Amygdala (tissue), 56 donors: ENCODE results near the gene LPAR1.
A peak's percentile ranks its signal among the peaks of the same experiment; 100 is the strongest.

Experiments used
- DNase-seq, 56 donors: peaks; one replicate each; lab custom pipeline; 2025; lab: John Stamatoyannopoulos, UW

Gene LPAR1

GRCh38 chr9:111037708-111038330 lies 451 bp downstream of the LPAR1 start:
- DNase-seq: peak in 19 of 56 donors; percentile 5 to 69 (median 40)

- DNase-seq: peak in 5 of 56 donors; percentile 11 to 48 (median 32)
Measured at GRCh38 chr9:111037356-111037707, 938 bp downstream of the LPAR1 start.

- no peak for DNase-seq
Measured at GRCh38 chr9:111036946-111037345, 1.3 kb downstream of the LPAR1 start.

- peak in 49 of 56 donors; percentile 3 to 83 (median 49) for DNase-seq
Measured at GRCh38 chr9:111036429-111036789, 1.9 kb downstream of the LPAR1 start.

- DNase-seq: no peak
Measured at GRCh38 chr9:111035543-111036428, 2.5 kb downstream of the LPAR1 start.

GRCh38 chr9:111034898-111035539 lies 3.3 kb downstream of the LPAR1 start:
- peak in 2 of 56 donors; percentile 11 to 23 for DNase-seq

GRCh38 chr9:111034170-111034897 lies 3.9 kb downstream of the LPAR1 start:
- no peak for DNase-seq

GRCh38 chr9:111030492-111030891 lies 7.8 kb downstream of the LPAR1 start:
- DNase-seq: no peak

- DNase-seq: no peak
Measured at GRCh38 chr9:111029260-111029659, 9.0 kb downstream of the LPAR1 start.

- no peak for DNase-seq
Measured at GRCh38 chr9:111027798-111028197, 10.5 kb downstream of the LPAR1 start.

- no peak for DNase-seq
Measured at GRCh38 chr9:111023128-111023527, 15.1 kb downstream of the LPAR1 start.

GRCh38 chr9:111020594-111020993 lies 17.7 kb downstream of the LPAR1 start:
- DNase-seq: no peak

GRCh38 chr9:111016426-111017045 lies 21.7 kb downstream of the LPAR1 start:
- DNase-seq: no peak

GRCh38 chr9:111016016-111016415 lies 22.3 kb downstream of the LPAR1 start:
- DNase-seq: no peak

- no peak for DNase-seq
Measured at GRCh38 chr9:111013707-111014106, 24.6 kb downstream of the LPAR1 start.

- DNase-seq: no peak
Measured at GRCh38 chr9:111013250-111013649, 25.0 kb downstream of the LPAR1 start.

- no peak for DNase-seq
Measured at GRCh38 chr9:111008158-111009075, 29.9 kb downstream of the LPAR1 start.

- DNase-seq: no peak
Measured at GRCh38 chr9:111005746-111006470, 32.4 kb downstream of the LPAR1 start.

- no peak for DNase-seq
Measured at GRCh38 chr9:111004936-111005335, 33.3 kb downstream of the LPAR1 start.
